K562 (cell line): ENCODE data around the gene HSDL2. TPM values are rescaled to one million over a fixed set of nuclear protein-coding genes. Genes with fewer than 3 reads are reported as not detected.

ENCODE experiments used
- ATAC-seq: fragments of 200-7000 bp; cut with Tn5 transposase; 3 replicates; pipeline ENCODE4 v1.9.1; 2020; ENCODE audit warnings: moderate library complexity
- BruUV-seq: library from RNA; stranded (reverse); fragments of 400-500 nt; replicated peaks from 2 replicates; lab custom pipeline; 2021; lab: Mats Ljungman, UMichigan
- CTCF ChIA-PET: fragments of 300-600 bp; formaldehyde crosslinking; extraction: SDS; loops from one replicate; lab custom pipeline; 2021; ENCODE audit warnings: low intra/inter-chr PET ratio; lab: Yijun Ruan, JAX
- POLR2A ChIA-PET: fragments of 300-600, 350-650 bp; sonication (Branson Sonifier 250); formaldehyde crosslinking; extraction: SDS; loops from one replicate; lab custom pipeline; 2021; ENCODE audit warnings: antibody characterized with exemption, inconsistent platforms; lab: Yijun Ruan, JAX
- DNase-seq, 4 experiments: peaks; one replicate each; pipeline versions ENCODE4 v3.0.0 to v3.0.0-alpha.2; 2011 to 2018; ENCODE audit warnings: low spot score in 3 of 4, mixed read lengths in 3 of 4; ENCODE audit errors: extremely low read depth in 1 of 4
- FAIRE-seq: peaks from 2 replicates; lab custom pipeline; 2011; peaks lifted over from hg19 to GRCh38; lab: Jason Lieb, UNC
- H2AFZ ChIP-seq: 2 replicates; pipeline ENCODE4 v1.6.0; 2011; ENCODE audit warnings: low read depth, low read length, control low read depth, inconsistent platforms
- H3K27ac ChIP-seq: fragments of 200-600 bp; 3 replicates; pipeline ENCODE4 v1.8.0; 2011; ENCODE audit warnings: low read depth, mild to moderate bottlenecking, control low read depth, inconsistent platforms, low read length, moderate library complexity, mixed read lengths; ENCODE audit errors: extremely low read depth
- H3K27me3 ChIP-seq, 2 experiments: fragments of 300-600 bp in 1 of 2; 2 replicates in 1 of 2; 3 replicates in 1 of 2; pipeline versions ENCODE4 v1.6.0 to v1.8.0; 2011; ENCODE audit warnings: inconsistent platforms in 2 of 2, low read length in 2 of 2, mild to moderate bottlenecking in 1 of 2, mixed read lengths in 1 of 2, moderate library complexity in 1 of 2; ENCODE audit not compliant: control insufficient read depth in 2 of 2, insufficient read depth in 2 of 2
- H3K36me3 ChIP-seq: fragments of 300-600 bp; 3 replicates; pipeline ENCODE4 v1.8.0; 2011; ENCODE audit warnings: mild to moderate bottlenecking, low read length, inconsistent platforms; ENCODE audit not compliant: control insufficient read depth, insufficient read depth
- H3K4me1 ChIP-seq, 2 experiments: fragments of 200-600 bp in 1 of 2; replicated peaks in 1 of 2; 2 replicates in 1 of 2; 3 replicates in 1 of 2; pipeline versions ENCODE4 v1.5.1 to v1.8.0; 2011; ENCODE audit warnings: inconsistent platforms in 2 of 2, low read length in 2 of 2, mild to moderate bottlenecking in 1 of 2, mixed read lengths in 1 of 2, moderate library complexity in 1 of 2; ENCODE audit not compliant: control insufficient read depth in 2 of 2, insufficient read depth in 2 of 2
- H3K4me2 ChIP-seq: 2 replicates; pipeline ENCODE4 v1.6.1; 2011; ENCODE audit warnings: low read length, control low read depth, inconsistent platforms, mixed read lengths; ENCODE audit not compliant: insufficient read depth
- H3K4me3 ChIP-seq: fragments of 200-600 bp; sonication (generic), shearing (Covaris generic); 2 replicates; pipeline ENCODE4 v1.5.1; 2016; ENCODE audit warnings: control low read depth, inconsistent platforms
- H3K79me2 ChIP-seq: fragments of 200-600 bp; 3 replicates; pipeline ENCODE4 v1.8.0; 2011; ENCODE audit warnings: low read length, inconsistent platforms; ENCODE audit not compliant: control insufficient read depth, insufficient read depth
- H3K9ac ChIP-seq, 2 experiments: 2 replicates each; pipeline versions ENCODE4 v1.6.0 to v1.6.1; 2011; ENCODE audit warnings: low read depth in 2 of 2, low read length in 2 of 2, control low read depth in 1 of 2, inconsistent platforms in 1 of 2, mild to moderate bottlenecking in 1 of 2, mixed read lengths in 1 of 2; ENCODE audit not compliant: insufficient read depth in 1 of 2
- H3K9me1 ChIP-seq: one replicate; pipeline ENCODE4 v1.6.0; 2011; ENCODE audit warnings: inconsistent platforms, mild to moderate bottlenecking, low read length, moderate library complexity; ENCODE audit not compliant: control insufficient read depth, insufficient read depth
- H3K9me3 ChIP-seq: replicated peaks from 2 replicates; pipeline ENCODE4 v1.5.1; 2011; ENCODE audit warnings: low read depth, low read length, inconsistent platforms; ENCODE audit not compliant: control insufficient read depth, insufficient read depth
- H4K20me1 ChIP-seq: replicated peaks from 2 replicates; pipeline ENCODE4 v1.6.1; 2011; ENCODE audit warnings: low read length, inconsistent platforms, mixed read lengths; ENCODE audit not compliant: control insufficient read depth, insufficient read depth
- ARID1B ChIP-seq: fragments of 450-650 bp; IDR thresholded peaks from 2 replicates; pipeline ENCODE4 v1.6.1; 2016; ENCODE audit warnings: antibody characterized with exemption, mild to moderate bottlenecking, inconsistent platforms
- FOXP1 ChIP-seq: sonication (generic); formaldehyde crosslinking; IDR thresholded peaks from 2 replicates; pipeline ENCODE4 v1.8.0; 2022; ENCODE audit warnings: mild to moderate bottlenecking, missing genetic modification reagents
- NFIC ChIP-seq: fragments of 450-650 bp; IDR thresholded peaks from 2 replicates; pipeline ENCODE4 v1.6.1; 2017; ENCODE audit warnings: mild to moderate bottlenecking, inconsistent platforms
- NONO ChIP-seq, 2 experiments: fragments of 200-400 bp in 1 of 2; fragments of 450-650 bp in 1 of 2; formaldehyde crosslinking in 1 of 2; IDR thresholded peaks; 2 replicates each; pipeline ENCODE4 v1.6.1; 2017; ENCODE audit warnings: low read depth in 2 of 2, mild to moderate bottlenecking in 2 of 2, moderate library complexity in 2 of 2, low read length in 1 of 2
- NR1H2 ChIP-seq: sonication (generic); formaldehyde crosslinking; IDR thresholded peaks from 2 replicates; pipeline ENCODE4 v1.4.0; 2020; ENCODE audit warnings: mild to moderate bottlenecking, missing genetic modification reagents
- POU5F1 ChIP-seq: fragments of 150-350 bp; IDR thresholded peaks from 2 replicates; pipeline ENCODE4 v1.6.1; 2014; ENCODE audit warnings: borderline replicate concordance, low read length, low read depth, mild to moderate bottlenecking; ENCODE audit not compliant: partially characterized antibody
- WGBS: fragments of 100-300 bp; shearing (Covaris generic); methylation state at CpG from one replicate; pipeline ENCODE4 v1.1.6; 2016; ENCODE audit warnings: low coverage, mixed read lengths; ENCODE audit not compliant: insufficient coverage; ENCODE audit errors: missing lambda C conversion rate; 5-methylcytosine and 5-hydroxymethylcytosine counted together
- in situ Hi-C: fragments of 300-500 bp; cut with MboI; formaldehyde crosslinking; loops from 4 replicates; pipeline ENCODE4 v1.15.0; 2018; ENCODE audit warnings: inconsistent platforms, mixed read lengths
- intact Hi-C: fragments of 100-400 bp; cut with micrococcal nuclease; formaldehyde crosslinking; loops from 2 replicates; pipeline ENCODE4 v1.14.2; 2022
- polyA plus RNA-seq, 8 experiments: library from polyadenylated mRNA; depleted of rRNA in 4 of 8; stranded (reverse) in 5 of 8; unstranded in 3 of 8; fragments of >200 nt; fragmentation: Nextera tagmentation in 2 of 8; fragmentation: Illumina TruSeq in 1 of 8; extraction: Ambion mirVana in 2 of 8; extraction: Trizol in 1 of 8; gene quantifications; 2 replicates each; pipeline versions ENCODE4 v1.2.1 to v1.2.3, GENCODE V29; 2011 to 2014; ENCODE audit warnings: inconsistent platforms in 1 of 8, missing spikeins in 1 of 8
- total RNA-seq, 7 experiments: library from RNA; depleted of rRNA in 6 of 7; stranded (reverse); fragments of >200 nt in 6 of 7; fragmentation: Illumina TruSeq in 2 of 7; extraction: Trizol in 2 of 7; gene quantifications; 2 replicates each; pipeline versions ENCODE4 v1.2.1 to v1.2.3, GENCODE V29; 2011 to 2021; ENCODE audit warnings: low replicate concordance in 1 of 7
- TF ChIP-seq, protein P1 (sequence below): fragments of 450-650 bp; formaldehyde crosslinking; conservative IDR thresholded peaks from 2 replicates; pipeline ENCODE4 v1.4.0; 2022; ENCODE audit warnings: mild to moderate bottlenecking, missing genetic modification characterization
- TF ChIP-seq, protein P2 (sequence below): conservative IDR thresholded peaks from 2 replicates; pipeline ENCODE4 v1.6.1; 2011; ENCODE audit warnings: low read depth, mild to moderate bottlenecking, low read length; ENCODE audit not compliant: control insufficient read depth
- TF ChIP-seq, protein P3 (sequence below), 2 experiments: fragments of 450-650 bp in 1 of 2; sonication (generic) in 1 of 2; formaldehyde crosslinking in 1 of 2; IDR thresholded peaks; 2 replicates each; pipeline versions ENCODE4 v1.7.1 to v1.9.0; 2016 to 2022; ENCODE audit warnings: inconsistent platforms in 1 of 2, mild to moderate bottlenecking in 1 of 2, missing genetic modification reagents in 1 of 2

The HSDL2 gene
- total and polyA plus RNA-seq, 9 of the 15 experiments (the other 6 are each of a cell fraction or from before 2014, with no cell fraction given) = 22.8 to 74.1 (median 35.6) TPM

DNA sequence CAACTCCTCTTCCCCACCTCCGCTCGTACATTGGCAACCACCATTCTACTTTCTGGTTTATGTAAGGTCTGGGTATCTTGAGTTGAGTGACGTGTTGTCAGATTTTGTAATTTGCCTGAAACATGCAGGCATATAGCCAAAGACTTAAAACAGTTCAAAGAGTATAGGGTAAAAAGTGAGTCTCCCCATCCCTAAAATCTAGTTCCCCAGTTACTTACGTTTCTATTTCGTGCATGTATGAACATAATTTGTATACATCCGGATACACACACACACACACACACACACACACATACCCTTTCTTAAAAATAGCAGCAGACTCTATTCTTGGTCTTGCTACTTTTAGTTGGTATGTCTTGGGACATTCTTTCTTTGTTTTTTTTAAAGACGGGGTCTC, 915 bp downstream of the HSDL2 start:
- peaks cover 3% of the 10 kb centered on the region for H3K9me1 ChIP-seq
- TSS peak; percentile 58 for BruUV-seq
- H3K4me3 ChIP-seq = peak overlapping the region; percentile 80
- peak overlapping the region; percentile 82 for H2AFZ ChIP-seq
- peak overlapping the region; percentile 88 for H3K4me2 ChIP-seq
- 22% methylated on average over 7 of the region's 7 CpGs for WGBS
- no peaks in the 10 kb centered on the region for H3K9me3 ChIP-seq
- peaks cover 5% of the 10 kb centered on the region; the same call in 1 of the 3 replicates for H3K36me3 ChIP-seq
- CTCF ChIA-PET = no interaction called here
- peaks cover 76% of the 10 kb centered on the region for H3K79me2 ChIP-seq
- H3K4me1 ChIP-seq = peaks cover 14 to 27% of the 10 kb centered on the region in 2 experiments
- H4K20me1 ChIP-seq = no peaks in the 10 kb centered on the region
- ATAC-seq = 0 out of 3 replicates have a peak, but pooled peaks have one; percentile 0
- peak in 2 of 4 experiments; percentile 16 to 40 for DNase-seq
- in situ Hi-C loops = no loop called here
- FAIRE-seq = peak; percentile 23
- H3K27me3 ChIP-seq = no peaks in the 10 kb centered on the region
- H3K9ac ChIP-seq = peak overlapping the region in 1 of 2 experiments; percentile 72; a peak in 2 of 4 replicates
- peak overlapping the region; percentile 71; the same call in 2 of the 3 replicates for H3K27ac ChIP-seq
- intact Hi-C loops = loop anchor here (1.0 to 5.0 kb wide), 2 partner anchors 41 to 331 kb away; no protein-coding TSS in a partner anchor
- POLR2A ChIA-PET = interaction anchor here (1.4 kb wide), 1 partner anchor 8 kb away, joined by 3 read pairs; no protein-coding TSS in a partner anchor
- TF ChIP-seq, protein P1, sequence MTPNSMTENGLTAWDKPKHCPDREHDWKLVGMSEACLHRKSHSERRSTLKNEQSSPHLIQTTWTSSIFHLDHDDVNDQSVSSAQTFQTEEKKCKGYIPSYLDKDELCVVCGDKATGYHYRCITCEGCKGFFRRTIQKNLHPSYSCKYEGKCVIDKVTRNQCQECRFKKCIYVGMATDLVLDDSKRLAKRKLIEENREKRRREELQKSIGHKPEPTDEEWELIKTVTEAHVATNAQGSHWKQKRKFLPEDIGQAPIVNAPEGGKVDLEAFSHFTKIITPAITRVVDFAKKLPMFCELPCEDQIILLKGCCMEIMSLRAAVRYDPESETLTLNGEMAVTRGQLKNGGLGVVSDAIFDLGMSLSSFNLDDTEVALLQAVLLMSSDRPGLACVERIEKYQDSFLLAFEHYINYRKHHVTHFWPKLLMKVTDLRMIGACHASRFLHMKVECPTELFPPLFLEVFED (CRISPR knock-in tag) = no peak
- TF ChIP-seq NFIC (0 out of 2 replicates have a peak, but pooled peaks have one; percentile 19), NR1H2 (CRISPR knock-in tag) (no peak), POU5F1 (no peak), ARID1B (0 out of 2 replicates have a peak, but pooled peaks have one; percentile 1), FOXP1 (no peak), NONO (IDR thresholded peaks at IDR 0.05; ENCODE audit: low read depth in 2 of 2, low read length in 1 of 2) (no peak)
- TF ChIP-seq, protein P2, sequence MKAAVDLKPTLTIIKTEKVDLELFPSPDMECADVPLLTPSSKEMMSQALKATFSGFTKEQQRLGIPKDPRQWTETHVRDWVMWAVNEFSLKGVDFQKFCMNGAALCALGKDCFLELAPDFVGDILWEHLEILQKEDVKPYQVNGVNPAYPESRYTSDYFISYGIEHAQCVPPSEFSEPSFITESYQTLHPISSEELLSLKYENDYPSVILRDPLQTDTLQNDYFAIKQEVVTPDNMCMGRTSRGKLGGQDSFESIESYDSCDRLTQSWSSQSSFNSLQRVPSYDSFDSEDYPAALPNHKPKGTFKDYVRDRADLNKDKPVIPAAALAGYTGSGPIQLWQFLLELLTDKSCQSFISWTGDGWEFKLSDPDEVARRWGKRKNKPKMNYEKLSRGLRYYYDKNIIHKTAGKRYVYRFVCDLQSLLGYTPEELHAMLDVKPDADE = no peak
- TF ChIP-seq, protein P3, sequence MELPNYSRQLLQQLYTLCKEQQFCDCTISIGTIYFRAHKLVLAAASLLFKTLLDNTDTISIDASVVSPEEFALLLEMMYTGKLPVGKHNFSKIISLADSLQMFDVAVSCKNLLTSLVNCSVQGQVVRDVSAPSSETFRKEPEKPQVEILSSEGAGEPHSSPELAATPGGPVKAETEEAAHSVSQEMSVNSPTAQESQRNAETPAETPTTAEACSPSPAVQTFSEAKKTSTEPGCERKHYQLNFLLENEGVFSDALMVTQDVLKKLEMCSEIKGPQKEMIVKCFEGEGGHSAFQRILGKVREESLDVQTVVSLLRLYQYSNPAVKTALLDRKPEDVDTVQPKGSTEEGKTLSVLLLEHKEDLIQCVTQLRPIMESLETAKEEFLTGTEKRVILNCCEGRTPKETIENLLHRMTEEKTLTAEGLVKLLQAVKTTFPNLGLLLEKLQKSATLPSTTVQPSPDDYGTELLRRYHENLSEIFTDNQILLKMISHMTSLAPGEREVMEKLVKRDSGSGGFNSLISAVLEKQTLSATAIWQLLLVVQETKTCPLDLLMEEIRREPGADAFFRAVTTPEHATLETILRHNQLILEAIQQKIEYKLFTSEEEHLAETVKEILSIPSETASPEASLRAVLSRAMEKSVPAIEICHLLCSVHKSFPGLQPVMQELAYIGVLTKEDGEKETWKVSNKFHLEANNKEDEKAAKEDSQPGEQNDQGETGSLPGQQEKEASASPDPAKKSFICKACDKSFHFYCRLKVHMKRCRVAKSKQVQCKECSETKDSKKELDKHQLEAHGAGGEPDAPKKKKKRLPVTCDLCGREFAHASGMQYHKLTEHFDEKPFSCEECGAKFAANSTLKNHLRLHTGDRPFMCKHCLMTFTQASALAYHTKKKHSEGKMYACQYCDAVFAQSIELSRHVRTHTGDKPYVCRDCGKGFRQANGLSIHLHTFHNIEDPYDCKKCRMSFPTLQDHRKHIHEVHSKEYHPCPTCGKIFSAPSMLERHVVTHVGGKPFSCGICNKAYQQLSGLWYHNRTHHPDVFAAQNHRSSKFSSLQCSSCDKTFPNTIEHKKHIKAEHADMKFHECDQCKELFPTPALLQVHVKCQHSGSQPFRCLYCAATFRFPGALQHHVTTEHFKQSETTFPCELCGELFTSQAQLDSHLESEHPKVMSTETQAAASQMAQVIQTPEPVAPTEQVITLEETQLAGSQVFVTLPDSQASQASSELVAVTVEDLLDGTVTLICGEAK (IDR thresholded peaks at IDR 0.05) = peak; percentile 28; the same call in 1 of the 2 replicates
- TF ChIP-seq, protein P3 (CRISPR knock-in tag; IDR thresholded peaks at IDR 0.05) = no peak
